SU-DHL-6 (cell line): Measurements from ENCODE around the gene CDK6.

Source experiments
- H2AFZ ChIP-seq: fragments of 200-600 bp; sonication (generic); 2 replicates; pipeline ENCODE4 v1.6.1; 2014; ENCODE audit warnings: low read depth, mild to moderate bottlenecking, moderate library complexity, mixed read lengths, antibody characterized with exemption, low read length; ENCODE audit not compliant: severe bottlenecking
- H3F3A ChIP-seq: fragments of 200-600 bp; shearing (Covaris generic); 2 replicates; pipeline ENCODE4 v1.6.0; 2016; ENCODE audit warnings: antibody characterized with exemption, mild to moderate bottlenecking; ENCODE audit not compliant: insufficient read depth
- H3K27ac ChIP-seq: fragments of 200-600 bp; sonication (generic); 2 replicates; pipeline ENCODE4 v1.5.1; 2016; ENCODE audit warnings: low read depth, mild to moderate bottlenecking, low read length, moderate library complexity, mixed read lengths
- H3K27me3 ChIP-seq: fragments of 200-600 bp; sonication (generic), shearing (Covaris generic); 2 replicates; pipeline ENCODE4 v1.6.0; 2014; ENCODE audit warnings: mild to moderate bottlenecking, low read length
- H3K36me3 ChIP-seq: fragments of 200-600 bp; sonication (generic); 2 replicates; pipeline ENCODE4 v1.6.1; 2014; ENCODE audit warnings: mild to moderate bottlenecking, low read length, mixed read lengths
- H3K4me2 ChIP-seq: fragments of 300-600, 200-600 bp; shearing (Covaris generic), sonication (generic); 2 replicates; pipeline ENCODE4 v1.6.0; 2014; ENCODE audit warnings: low read length, low read depth, mild to moderate bottlenecking; ENCODE audit not compliant: poor library complexity, severe bottlenecking
- H3K4me3 ChIP-seq: fragments of 200-600 bp; sonication (generic); 2 replicates; pipeline ENCODE4 v1.5.1; 2014; ENCODE audit warnings: antibody characterized with exemption, low read length, mild to moderate bottlenecking, mixed read lengths; ENCODE audit not compliant: insufficient read depth, poor library complexity, severe bottlenecking
- H3K79me2 ChIP-seq: fragments of 200-600 bp; sonication (generic); 2 replicates; pipeline ENCODE4 v1.6.1; 2014; ENCODE audit warnings: mild to moderate bottlenecking, low read length, moderate library complexity; ENCODE audit not compliant: insufficient read depth
- H3K9ac ChIP-seq: fragments of 200-600 bp; sonication (generic); 2 replicates; pipeline ENCODE4 v1.7.0; 2014; ENCODE audit warnings: mild to moderate bottlenecking, low read length
- H3K9me2 ChIP-seq: fragments of 200-600 bp; sonication (generic); replicated peaks from 2 replicates; pipeline ENCODE4 v1.6.1; 2014; ENCODE audit warnings: low read length; ENCODE audit not compliant: insufficient read depth
- H3K9me3 ChIP-seq: fragments of 200-600 bp; sonication (generic); 2 replicates; pipeline ENCODE4 v1.6.1; 2014; ENCODE audit warnings: low read length, mixed read lengths; ENCODE audit not compliant: insufficient read depth
- H4K20me1 ChIP-seq: fragments of 200-600 bp; sonication (generic); 2 replicates; pipeline ENCODE4 v1.6.1; 2014; ENCODE audit warnings: low read depth, mild to moderate bottlenecking, antibody characterized with exemption, low read length, moderate library complexity, mixed read lengths
- EZH2phosphoT487 ChIP-seq: fragments of 200-600 bp; sonication (generic), shearing (Covaris generic); conservative IDR thresholded peaks from 2 replicates; pipeline ENCODE4 v1.6.1; 2018; ENCODE audit warnings: mild to moderate bottlenecking, antibody characterized with exemption, low read length, moderate library complexity, mixed read lengths
- TF ChIP-seq, protein P1 (sequence below): fragments of 200-600 bp; sonication (generic); IDR thresholded peaks from one replicate; pipeline ENCODE4 v1.5.1; 2017; ENCODE audit warnings: antibody characterized with exemption, mild to moderate bottlenecking, low read length, moderate library complexity; ENCODE audit not compliant: insufficient read depth, poor library complexity, severe bottlenecking

Gene CDK6

DNA sequence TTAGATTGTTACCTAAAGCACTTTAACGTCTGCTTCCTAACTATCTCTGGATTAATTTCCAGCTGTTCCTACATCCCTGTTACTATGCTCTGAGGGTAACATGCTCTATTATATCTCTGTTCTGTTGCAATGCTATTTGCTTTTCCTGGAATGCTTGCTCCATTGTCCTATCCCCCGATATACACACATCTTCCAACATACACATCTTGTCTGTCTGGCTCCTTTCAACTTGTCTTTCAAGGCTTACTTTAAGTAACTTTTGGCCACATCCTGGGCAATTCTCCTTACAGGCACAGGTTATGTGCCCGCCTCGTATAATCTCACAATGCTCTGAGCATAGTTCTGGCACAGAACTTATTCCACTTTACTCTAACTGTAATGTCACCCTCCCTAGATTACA lies 96.2 kb downstream of the CDK6 start:
- Histone ChIP-seq H3K27me3 (no peaks in the 10 kb centered on the region), H3K27ac (no peak overlapping the region), H3K4me2 (no peak overlapping the region), H3K9me3 (no peaks in the 10 kb centered on the region), H3K9me2 (no peaks in the 10 kb centered on the region), H2AFZ (no peak overlapping the region), H3K79me2 (no peaks in the 10 kb centered on the region; the same call in 1 of the 2 replicates), H3K36me3 (no peaks in the 10 kb centered on the region), H3F3A (no peaks in the 10 kb centered on the region), H3K9ac (no peak overlapping the region), H3K4me3 (no peak overlapping the region), H4K20me1 (no peaks in the 10 kb centered on the region)
- no peak for TF ChIP-seq EZH2phosphoT487
- TF ChIP-seq, protein P1, sequence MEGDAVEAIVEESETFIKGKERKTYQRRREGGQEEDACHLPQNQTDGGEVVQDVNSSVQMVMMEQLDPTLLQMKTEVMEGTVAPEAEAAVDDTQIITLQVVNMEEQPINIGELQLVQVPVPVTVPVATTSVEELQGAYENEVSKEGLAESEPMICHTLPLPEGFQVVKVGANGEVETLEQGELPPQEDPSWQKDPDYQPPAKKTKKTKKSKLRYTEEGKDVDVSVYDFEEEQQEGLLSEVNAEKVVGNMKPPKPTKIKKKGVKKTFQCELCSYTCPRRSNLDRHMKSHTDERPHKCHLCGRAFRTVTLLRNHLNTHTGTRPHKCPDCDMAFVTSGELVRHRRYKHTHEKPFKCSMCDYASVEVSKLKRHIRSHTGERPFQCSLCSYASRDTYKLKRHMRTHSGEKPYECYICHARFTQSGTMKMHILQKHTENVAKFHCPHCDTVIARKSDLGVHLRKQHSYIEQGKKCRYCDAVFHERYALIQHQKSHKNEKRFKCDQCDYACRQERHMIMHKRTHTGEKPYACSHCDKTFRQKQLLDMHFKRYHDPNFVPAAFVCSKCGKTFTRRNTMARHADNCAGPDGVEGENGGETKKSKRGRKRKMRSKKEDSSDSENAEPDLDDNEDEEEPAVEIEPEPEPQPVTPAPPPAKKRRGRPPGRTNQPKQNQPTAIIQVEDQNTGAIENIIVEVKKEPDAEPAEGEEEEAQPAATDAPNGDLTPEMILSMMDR = no peak

- H3K4me2 ChIP-seq = no peak overlapping the region
- H2AFZ ChIP-seq = no peak overlapping the region
- H3K27ac ChIP-seq = no peak overlapping the region
- no peaks in the 10 kb centered on the region for H3F3A ChIP-seq
- no peaks in the 10 kb centered on the region for H4K20me1 ChIP-seq
- H3K79me2 ChIP-seq = no peaks in the 10 kb centered on the region; the same call in 1 of the 2 replicates
- TF ChIP-seq EZH2phosphoT487 = no peak
- H3K27me3 ChIP-seq = no peaks in the 10 kb centered on the region
- no peak overlapping the region for H3K9ac ChIP-seq
- no peaks in the 10 kb centered on the region for H3K9me2 ChIP-seq
- H3K36me3 ChIP-seq = no peaks in the 10 kb centered on the region
- no peak overlapping the region for H3K4me3 ChIP-seq
- H3K9me3 ChIP-seq = no peaks in the 10 kb centered on the region
Measured at GRCh38 chr7:92739091-92739490, 97.3 kb downstream of the CDK6 start.

GRCh38 chr7:92737706-92738105 lies 98.7 kb downstream of the CDK6 start:
- H3K79me2 ChIP-seq = no peaks in the 10 kb centered on the region; the same call in 1 of the 2 replicates
- H3K27ac ChIP-seq = no peak overlapping the region
- no peak overlapping the region for H3K4me2 ChIP-seq
- H3K36me3 ChIP-seq = no peaks in the 10 kb centered on the region
- no peaks in the 10 kb centered on the region for H4K20me1 ChIP-seq
- no peaks in the 10 kb centered on the region for H3K9me2 ChIP-seq
- TF ChIP-seq EZH2phosphoT487 = no peak
- TF ChIP-seq, protein P1 = no peak
- no peak overlapping the region for H2AFZ ChIP-seq
- no peaks in the 10 kb centered on the region for H3F3A ChIP-seq
- H3K9me3 ChIP-seq = no peaks in the 10 kb centered on the region
- no peak overlapping the region for H3K4me3 ChIP-seq
- H3K9ac ChIP-seq = no peak overlapping the region
- H3K27me3 ChIP-seq = no peaks in the 10 kb centered on the region

DNA sequence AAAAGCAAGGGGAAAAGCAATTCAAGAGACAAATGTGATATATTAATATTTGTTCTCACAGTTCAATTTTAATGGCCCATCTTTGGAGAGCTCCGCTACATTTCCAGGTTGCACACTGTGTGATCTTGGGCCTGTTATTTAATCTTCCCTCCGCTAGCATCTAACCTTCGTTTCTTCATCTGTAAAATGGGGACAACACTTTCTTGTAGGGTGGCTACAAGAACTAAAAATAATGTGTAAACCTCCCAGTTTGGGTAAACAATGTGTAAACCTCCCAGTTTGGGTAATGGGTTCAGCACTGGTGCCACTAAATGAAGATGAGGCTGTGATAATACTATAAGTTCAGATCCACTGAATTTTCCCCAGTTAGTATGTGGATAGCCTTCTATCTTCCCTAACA lies 99.5 kb downstream of the CDK6 start:
- Histone ChIP-seq H4K20me1 (no peaks in the 10 kb centered on the region), H2AFZ (no peak overlapping the region), H3F3A (no peaks in the 10 kb centered on the region), H3K9me3 (no peaks in the 10 kb centered on the region), H3K9ac (no peak overlapping the region), H3K79me2 (no peaks in the 10 kb centered on the region; the same call in 1 of the 2 replicates), H3K4me2 (no peak overlapping the region), H3K4me3 (no peak overlapping the region), H3K27ac (no peak overlapping the region), H3K9me2 (no peaks in the 10 kb centered on the region), H3K27me3 (no peaks in the 10 kb centered on the region), H3K36me3 (no peaks in the 10 kb centered on the region)
- TF ChIP-seq, protein P1 = no peak
- no peak for TF ChIP-seq EZH2phosphoT487
